ENCODE results near the gene ADRB1. TPM values are rescaled to one million over a fixed set of nuclear protein-coding genes. Genes with fewer than 3 reads are reported as not detected.

The ADRB1 gene
- total and polyA plus RNA-seq, 8 donors: 0.49 to 2.1 (median 0.97) TPM

- DNase-seq (no peak), FAIRE-seq (no peak), ATAC-seq (no peak)
- TF ChIP-seq, protein P1, sequence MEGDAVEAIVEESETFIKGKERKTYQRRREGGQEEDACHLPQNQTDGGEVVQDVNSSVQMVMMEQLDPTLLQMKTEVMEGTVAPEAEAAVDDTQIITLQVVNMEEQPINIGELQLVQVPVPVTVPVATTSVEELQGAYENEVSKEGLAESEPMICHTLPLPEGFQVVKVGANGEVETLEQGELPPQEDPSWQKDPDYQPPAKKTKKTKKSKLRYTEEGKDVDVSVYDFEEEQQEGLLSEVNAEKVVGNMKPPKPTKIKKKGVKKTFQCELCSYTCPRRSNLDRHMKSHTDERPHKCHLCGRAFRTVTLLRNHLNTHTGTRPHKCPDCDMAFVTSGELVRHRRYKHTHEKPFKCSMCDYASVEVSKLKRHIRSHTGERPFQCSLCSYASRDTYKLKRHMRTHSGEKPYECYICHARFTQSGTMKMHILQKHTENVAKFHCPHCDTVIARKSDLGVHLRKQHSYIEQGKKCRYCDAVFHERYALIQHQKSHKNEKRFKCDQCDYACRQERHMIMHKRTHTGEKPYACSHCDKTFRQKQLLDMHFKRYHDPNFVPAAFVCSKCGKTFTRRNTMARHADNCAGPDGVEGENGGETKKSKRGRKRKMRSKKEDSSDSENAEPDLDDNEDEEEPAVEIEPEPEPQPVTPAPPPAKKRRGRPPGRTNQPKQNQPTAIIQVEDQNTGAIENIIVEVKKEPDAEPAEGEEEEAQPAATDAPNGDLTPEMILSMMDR (IDR thresholded peaks at IDR 0.05): no peak
- H3K4me3 ChIP-seq: no peak overlapping the region
- peaks cover 7 to 15% (median 8%) of the 10 kb centered on the region in 3 donors for H3K4me1 ChIP-seq
- no peaks in the 10 kb centered on the region for H3K27me3 ChIP-seq
- no peak overlapping the region for H3K27ac ChIP-seq
- 57 to 75% methylated on average over 3 of the region's 3 CpGs for WGBS, 2 donors
- no peaks in the 10 kb centered on the region for H3K9me3 ChIP-seq
- no peaks in the 10 kb centered on the region for H3K36me3 ChIP-seq
- intact Hi-C loops (cut with DNase I): no loop called here
These were observed 4.8 kb downstream of the ADRB1 start for GRCh38 chr10:114048472-114048871.

DNA sequence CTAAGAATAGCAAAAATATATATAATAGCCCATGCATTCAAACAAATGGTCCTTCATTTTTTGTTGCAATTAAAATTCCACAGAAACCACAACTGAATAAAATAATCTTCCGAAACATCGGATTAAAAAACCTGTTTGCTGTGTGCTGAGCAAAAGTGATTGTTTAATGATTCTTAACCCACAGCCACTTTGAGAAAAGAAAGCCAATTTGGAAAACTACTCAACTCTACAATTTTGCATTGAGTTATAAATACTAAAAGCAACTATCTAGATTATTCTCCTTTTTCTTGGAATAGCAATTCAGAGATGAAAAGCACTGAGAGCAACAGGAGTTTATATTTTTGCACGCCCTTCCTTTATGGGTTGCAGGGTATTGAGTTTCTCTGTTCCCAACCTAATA lies 8.0 kb downstream of the ADRB1 start:
- no peak for ATAC-seq
- WGBS, 2 donors: 83 to 86% methylated on average over 3 of the region's 3 CpGs
- Histone ChIP-seq H3K4me1 (peaks cover 7 to 15% (median 8%) of the 10 kb centered on the region in 3 donors), H3K36me3 (no peaks in the 10 kb centered on the region), H3K9me3 (no peaks in the 10 kb centered on the region), H3K27me3 (no peaks in the 10 kb centered on the region), H3K27ac (no peak overlapping the region), H3K4me3 (no peak overlapping the region)
- intact Hi-C loops (cut with DNase I): no loop called here
- no peak for DNase-seq
- TF ChIP-seq, protein P1 (IDR thresholded peaks at IDR 0.05): no peak
- no peak for FAIRE-seq

GRCh38 chr10:114052255-114052654 lies 8.6 kb downstream of the ADRB1 start:
- no peak overlapping the region for H3K4me3 ChIP-seq
- H3K4me1 ChIP-seq: peaks cover 7 to 15% (median 8%) of the 10 kb centered on the region in 3 donors
- 57 to 63% methylated on average over 1 of the region's 1 CpG for WGBS, 2 donors
- H3K36me3 ChIP-seq: no peaks in the 10 kb centered on the region
- H3K9me3 ChIP-seq: no peaks in the 10 kb centered on the region
- TF ChIP-seq, protein P1 (IDR thresholded peaks at IDR 0.05): no peak
- no peak overlapping the region for H3K27ac ChIP-seq
- intact Hi-C loops (cut with DNase I): no loop called here
- H3K27me3 ChIP-seq: no peaks in the 10 kb centered on the region
- no peak for ATAC-seq
- no peak for DNase-seq
- no peak for FAIRE-seq

GRCh38 chr10:114053946-114054345 lies 10.3 kb downstream of the ADRB1 start:
- FAIRE-seq: no peak
- no peak for ATAC-seq
- Histone ChIP-seq H3K4me3 (no peak overlapping the region), H3K4me1 (peaks cover 7 to 8% (median 8%) of the 10 kb centered on the region in 3 donors), H3K27ac (no peak overlapping the region), H3K9me3 (no peaks in the 10 kb centered on the region), H3K36me3 (no peaks in the 10 kb centered on the region), H3K27me3 (no peaks in the 10 kb centered on the region)
- intact Hi-C loops (cut with DNase I): no loop called here
- WGBS, 2 donors: 64 to 75% methylated on average over 4 of the region's 4 CpGs
- DNase-seq: no peak
- TF ChIP-seq, protein P1 (IDR thresholded peaks at IDR 0.05): no peak

DNA sequence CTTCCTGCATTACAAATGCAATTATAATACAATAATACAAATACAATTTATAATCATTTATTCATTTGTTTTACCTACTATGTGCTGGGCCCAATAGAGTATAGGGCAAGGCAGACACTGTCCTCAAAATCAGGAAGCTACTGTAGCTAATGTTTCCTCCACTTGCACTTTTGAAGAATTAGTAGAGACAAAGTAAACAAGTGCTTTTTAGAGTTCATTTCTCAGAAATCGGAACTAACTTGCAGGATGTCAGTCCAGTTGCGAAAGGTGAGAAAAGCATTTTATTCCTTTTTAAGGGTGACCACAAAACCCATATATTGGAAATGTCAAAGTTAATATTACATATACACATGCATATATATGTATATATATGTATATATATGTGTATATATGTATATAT lies 14.2 kb downstream of the ADRB1 start:
- Histone ChIP-seq H3K27me3 (no peaks in the 10 kb centered on the region), H3K9me3 (no peaks in the 10 kb centered on the region), H3K4me1 (no peaks in the 10 kb centered on the region), H3K27ac (no peak overlapping the region), H3K4me3 (no peak overlapping the region), H3K36me3 (no peaks in the 10 kb centered on the region)
- TF ChIP-seq, protein P1 (IDR thresholded peaks at IDR 0.05): no peak
- 79 to 81% methylated on average over 2 of the region's 2 CpGs for WGBS, 2 donors
- ATAC-seq: no peak
- intact Hi-C loops (cut with DNase I): no loop called here
- FAIRE-seq: no peak
- no peak for DNase-seq
